Effector memory CD4-positive, alpha-beta T cell (primary cell): ENCODE measurements around the gene KIAA1217.

Source experiments
- DNase-seq, 3 donors: peaks; one replicate each; pipeline ENCODE4 v3.0.0-alpha.2; 2020
- H3K27ac ChIP-seq: 2 replicates; pipeline ENCODE4 v1.7.0; 2013; ENCODE audit warnings: mild to moderate bottlenecking, low read length, moderate library complexity; ENCODE audit not compliant: insufficient read depth, poor library complexity, severe bottlenecking
- H3K27me3 ChIP-seq: replicated peaks from 2 replicates; pipeline ENCODE4 v1.7.0; 2013; ENCODE audit warnings: mild to moderate bottlenecking, low read length; ENCODE audit not compliant: insufficient read depth, control insufficient read depth, poor library complexity, severe bottlenecking
- H3K36me3 ChIP-seq: 2 replicates; pipeline ENCODE4 v1.7.0; 2013; ENCODE audit warnings: mild to moderate bottlenecking, low read length, moderate library complexity; ENCODE audit not compliant: control insufficient read depth, insufficient read depth
- H3K4me1 ChIP-seq: 2 replicates; pipeline ENCODE4 v1.7.0; 2013; ENCODE audit warnings: low read length, mild to moderate bottlenecking; ENCODE audit not compliant: control insufficient read depth, insufficient read depth, poor library complexity, severe bottlenecking
- H3K4me3 ChIP-seq: 2 replicates; pipeline ENCODE4 v1.7.0; 2013; ENCODE audit warnings: low read length, low read depth, mild to moderate bottlenecking; ENCODE audit not compliant: insufficient read depth, poor library complexity, severe bottlenecking
- H3K9me3 ChIP-seq: 2 replicates; pipeline ENCODE4 v1.7.0; 2013; ENCODE audit warnings: mild to moderate bottlenecking, low read length, moderate library complexity; ENCODE audit not compliant: control insufficient read depth

Gene KIAA1217

DNA sequence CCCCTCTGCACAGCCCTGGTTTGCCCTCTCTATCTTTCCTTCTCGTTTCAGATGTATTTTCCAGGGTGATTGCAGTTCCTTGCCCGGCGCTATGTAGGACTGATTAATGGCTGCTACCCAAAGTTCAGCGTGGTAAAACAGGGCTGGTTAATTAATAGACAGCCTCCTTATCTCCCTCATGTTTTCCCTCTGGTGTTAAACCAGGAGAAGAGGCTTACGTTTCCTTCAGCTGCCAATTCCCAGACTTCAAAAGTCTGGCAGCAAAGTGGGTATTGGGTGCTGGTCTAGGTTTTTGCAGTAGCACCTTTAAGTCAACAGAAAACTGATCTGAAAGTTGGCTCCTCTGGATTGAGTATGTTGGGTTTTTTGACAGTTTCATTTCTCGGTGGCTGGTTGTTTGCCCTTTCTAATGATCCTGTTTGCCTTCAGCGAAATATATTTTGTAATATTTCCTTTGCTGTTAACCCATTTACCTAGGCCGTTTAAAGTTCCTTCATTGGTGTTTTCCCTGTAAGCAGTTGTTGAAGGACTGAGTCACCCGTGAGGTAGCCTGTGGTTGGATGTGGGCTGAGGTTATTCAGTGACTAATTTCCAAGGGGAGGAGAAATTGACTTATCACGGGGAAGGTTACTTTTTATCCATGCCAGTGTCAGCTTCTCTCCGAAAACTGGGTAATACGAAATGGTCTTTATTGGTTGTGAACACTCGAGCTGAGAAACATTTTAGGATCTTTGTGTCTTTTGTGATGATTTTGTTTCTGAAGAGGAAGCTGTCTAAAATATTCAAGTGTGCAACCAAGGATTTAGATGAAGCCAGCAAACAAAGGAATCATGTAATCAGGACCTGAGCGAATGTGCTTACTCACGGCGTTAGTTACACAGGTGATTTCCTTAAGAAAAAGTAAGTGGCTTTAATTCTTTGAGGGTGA lies 257.2 kb downstream of the KIAA1217 start:
- no peak overlapping the region for H3K4me3 ChIP-seq
- no peak overlapping the region for H3K27ac ChIP-seq
- no peaks in the 10 kb centered on the region for H3K27me3 ChIP-seq
- no peaks in the 10 kb centered on the region for H3K4me1 ChIP-seq
- no peaks in the 10 kb centered on the region for H3K9me3 ChIP-seq
- H3K36me3 ChIP-seq = no peaks in the 10 kb centered on the region
- DNase-seq = peak in 2 of 3 donors; percentile 10 to 24

DNA sequence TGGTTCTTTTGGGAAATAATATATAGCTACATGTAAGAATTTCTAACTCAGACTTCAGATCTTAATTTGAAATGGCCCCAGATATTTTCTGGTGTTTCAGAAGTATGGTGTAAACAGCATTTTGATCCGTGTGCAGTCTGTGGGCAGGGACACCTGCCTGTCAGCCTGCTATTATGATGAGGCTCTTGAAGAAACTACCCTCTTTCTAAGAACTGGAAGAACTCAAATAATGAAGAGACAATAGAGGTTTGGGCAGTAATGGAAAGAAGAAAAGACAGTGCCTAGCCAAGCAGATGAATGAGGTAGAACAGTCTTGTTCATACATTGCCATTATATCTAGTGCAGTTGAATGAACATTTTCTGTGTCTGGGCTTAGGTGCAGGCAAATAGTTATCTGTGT lies 258.2 kb downstream of the KIAA1217 start:
- no peak for DNase-seq
- Histone ChIP-seq H3K27ac (no peak overlapping the region), H3K4me1 (no peaks in the 10 kb centered on the region), H3K36me3 (no peaks in the 10 kb centered on the region), H3K9me3 (no peaks in the 10 kb centered on the region), H3K4me3 (no peak overlapping the region), H3K27me3 (no peaks in the 10 kb centered on the region)

DNA sequence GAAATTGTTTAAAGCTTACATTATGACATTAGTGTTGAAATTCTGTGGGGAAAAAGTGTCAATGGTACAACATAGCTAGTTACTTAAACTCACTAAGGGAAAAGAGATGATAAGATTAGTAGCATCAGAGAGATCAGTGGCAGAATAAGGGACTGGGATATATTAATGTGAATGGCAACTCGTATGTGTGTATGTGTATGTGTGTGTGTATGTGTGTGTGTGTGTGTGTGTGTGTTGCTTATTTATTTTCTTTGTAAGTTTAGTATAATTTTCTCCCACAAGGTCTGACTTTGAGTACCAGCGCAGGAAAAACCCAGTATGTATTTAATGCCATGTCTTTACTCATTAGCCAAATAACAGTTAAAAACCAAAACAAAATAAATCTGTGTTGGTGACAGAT lies 258.7 kb downstream of the KIAA1217 start:
- DNase-seq = no peak
- Histone ChIP-seq H3K4me1 (no peaks in the 10 kb centered on the region), H3K4me3 (no peak overlapping the region), H3K9me3 (no peaks in the 10 kb centered on the region), H3K27me3 (no peaks in the 10 kb centered on the region), H3K27ac (no peak overlapping the region), H3K36me3 (no peaks in the 10 kb centered on the region)

DNA sequence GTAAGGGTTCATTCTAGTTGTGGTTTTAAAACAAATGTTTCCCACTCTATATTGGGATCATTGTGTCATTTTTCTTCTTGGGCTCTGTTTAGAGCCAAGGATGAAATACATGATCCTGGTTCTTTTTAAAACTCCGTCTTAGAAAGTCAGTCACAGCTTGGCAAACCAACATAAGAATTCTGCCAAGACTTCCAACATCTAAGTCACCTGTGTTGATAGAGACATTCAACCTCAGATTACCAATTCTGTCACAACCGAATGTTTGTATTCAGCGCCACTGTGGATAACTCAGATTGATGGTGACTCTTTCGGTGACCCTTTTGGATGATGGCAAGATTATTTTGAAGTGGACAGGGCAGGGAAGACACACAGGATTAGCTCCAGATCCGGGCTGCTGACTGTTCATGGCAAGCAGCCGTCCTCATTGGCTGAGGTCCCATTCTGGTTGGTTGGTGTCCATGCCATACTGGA lies 259.4 kb downstream of the KIAA1217 start:
- H3K36me3 ChIP-seq = no peaks in the 10 kb centered on the region
- no peak overlapping the region for H3K4me3 ChIP-seq
- H3K27me3 ChIP-seq = no peaks in the 10 kb centered on the region
- H3K27ac ChIP-seq = no peak overlapping the region
- DNase-seq = no peak
- no peaks in the 10 kb centered on the region for H3K9me3 ChIP-seq
- H3K4me1 ChIP-seq = no peaks in the 10 kb centered on the region

DNA sequence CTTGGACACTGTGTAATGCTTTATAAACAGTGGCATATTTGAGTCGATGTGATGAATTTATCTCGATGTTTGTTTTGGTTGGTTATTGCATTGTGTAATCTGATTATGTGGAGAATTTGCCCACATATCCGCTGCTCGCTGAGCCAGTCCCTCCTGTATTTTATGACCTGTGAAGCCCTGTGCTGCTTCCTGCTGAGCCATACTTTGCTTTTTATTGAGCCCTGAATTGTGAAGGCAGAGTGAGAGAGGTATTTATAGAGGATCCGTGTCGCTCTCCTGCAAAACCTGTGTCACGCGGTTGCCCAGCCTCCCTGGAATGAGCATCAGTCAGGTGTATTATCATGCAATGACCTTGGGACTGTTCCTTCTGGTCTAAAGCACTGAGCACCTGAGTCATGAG lies 261.1 kb downstream of the KIAA1217 start:
- DNase-seq = no peak
- Histone ChIP-seq H3K4me3 (no peak overlapping the region), H3K4me1 (no peaks in the 10 kb centered on the region), H3K27me3 (no peaks in the 10 kb centered on the region), H3K27ac (no peak overlapping the region), H3K36me3 (no peaks in the 10 kb centered on the region), H3K9me3 (no peaks in the 10 kb centered on the region)

DNA sequence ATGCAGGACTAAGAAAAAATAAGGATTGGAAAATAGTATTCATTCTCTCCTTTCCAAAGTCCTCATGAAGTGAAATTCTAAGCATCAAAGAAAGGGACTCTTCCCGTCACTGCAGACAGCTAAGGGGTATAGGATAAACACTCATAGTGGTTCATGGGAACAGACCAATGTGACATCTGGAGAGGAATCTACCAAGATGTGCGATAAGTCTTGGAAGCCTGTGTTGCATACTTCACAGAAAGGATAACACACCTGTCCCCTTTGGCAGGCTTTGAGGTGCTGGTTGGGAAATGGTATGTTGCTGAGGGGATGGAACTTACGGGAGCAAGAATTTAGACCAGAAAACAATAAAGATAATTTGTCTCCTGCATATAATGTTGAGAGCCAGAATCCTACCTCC lies 266.7 kb downstream of the KIAA1217 start:
- Histone ChIP-seq H3K4me1 (no peaks in the 10 kb centered on the region), H3K9me3 (no peaks in the 10 kb centered on the region), H3K4me3 (no peak overlapping the region), H3K36me3 (no peaks in the 10 kb centered on the region), H3K27me3 (no peaks in the 10 kb centered on the region), H3K27ac (no peak overlapping the region)
- DNase-seq = no peak

DNA sequence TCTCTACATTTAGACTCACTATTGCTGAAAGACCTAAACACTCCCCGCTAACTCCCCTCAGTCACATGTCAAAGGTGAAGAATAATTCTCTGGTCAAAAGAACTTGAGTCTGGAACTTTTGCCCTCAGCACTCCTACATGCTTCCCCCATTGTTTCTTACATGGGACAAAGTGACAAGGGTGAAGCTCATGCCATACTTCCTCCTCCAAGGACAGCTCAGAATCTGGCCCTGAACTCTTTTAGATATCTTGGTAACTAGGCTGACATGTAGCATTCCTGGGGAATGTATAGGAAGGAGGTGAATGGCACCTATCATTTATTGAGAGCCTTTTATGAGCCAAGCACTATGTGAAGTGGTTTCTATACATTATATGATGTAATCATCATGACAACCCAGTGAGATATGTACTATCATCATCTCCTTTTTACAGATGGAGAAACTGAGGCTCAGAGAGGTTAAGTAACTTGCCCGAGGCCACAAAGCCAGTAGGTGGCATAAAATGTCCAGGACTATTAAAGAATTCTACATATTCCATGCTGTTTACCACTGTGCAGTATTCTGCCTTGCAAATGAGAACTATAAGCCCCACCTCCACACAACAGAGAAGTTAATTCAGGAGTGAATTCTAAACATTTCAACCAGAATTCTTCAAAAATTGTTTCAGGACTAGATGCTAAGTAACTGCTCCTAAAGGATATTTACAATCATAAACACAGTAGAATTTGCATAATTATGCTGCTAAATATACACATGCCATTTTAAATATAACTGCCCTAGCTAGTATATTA lies 268.2 kb downstream of the KIAA1217 start:
- no peak for DNase-seq
- Histone ChIP-seq H3K27me3 (no peaks in the 10 kb centered on the region), H3K9me3 (no peaks in the 10 kb centered on the region), H3K36me3 (no peaks in the 10 kb centered on the region), H3K27ac (no peak overlapping the region), H3K4me1 (no peaks in the 10 kb centered on the region), H3K4me3 (no peak overlapping the region)

DNA sequence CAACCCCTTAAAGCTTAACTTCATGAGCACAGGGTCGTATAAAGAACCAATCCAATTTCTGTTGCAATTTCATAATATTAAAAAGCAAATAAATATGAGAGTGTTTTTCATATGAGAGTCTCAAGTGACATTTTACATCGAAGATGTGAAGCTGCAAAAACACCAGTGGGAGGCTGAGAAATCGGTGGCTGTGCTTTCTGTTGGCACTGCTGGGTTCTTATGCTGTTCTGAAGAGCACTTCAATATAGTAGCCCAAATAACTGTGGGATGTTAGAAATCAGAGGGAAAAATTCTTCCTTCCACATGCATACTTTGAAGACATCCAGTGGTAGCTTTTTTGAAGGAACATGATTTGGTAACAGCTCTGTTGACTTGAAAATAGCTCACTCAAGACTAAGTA lies 269.0 kb downstream of the KIAA1217 start:
- Histone ChIP-seq H3K9me3 (no peaks in the 10 kb centered on the region), H3K36me3 (no peaks in the 10 kb centered on the region), H3K4me1 (no peaks in the 10 kb centered on the region), H3K4me3 (no peak overlapping the region), H3K27ac (no peak overlapping the region), H3K27me3 (no peaks in the 10 kb centered on the region)
- DNase-seq = no peak

DNA sequence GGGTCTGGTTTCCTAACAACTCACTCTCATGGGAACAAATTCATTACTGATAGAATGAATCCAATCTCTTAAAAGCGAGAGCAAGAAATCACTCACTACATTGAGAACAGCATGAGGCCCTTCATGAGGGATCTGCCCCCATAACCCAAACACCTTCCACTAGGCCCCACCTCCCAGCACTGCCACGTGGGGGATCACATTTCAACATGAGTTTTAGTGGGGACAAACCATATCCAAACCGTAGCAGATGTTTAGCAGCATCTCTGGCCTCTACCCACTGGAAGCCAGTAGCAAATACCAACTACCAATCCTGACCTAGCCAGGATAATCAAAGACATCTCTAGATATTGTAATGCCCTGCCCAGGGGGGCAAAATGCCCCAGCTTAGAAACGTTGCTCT lies 270.9 kb downstream of the KIAA1217 start:
- Histone ChIP-seq H3K27ac (no peak overlapping the region), H3K36me3 (no peaks in the 10 kb centered on the region), H3K4me1 (no peaks in the 10 kb centered on the region), H3K27me3 (no peaks in the 10 kb centered on the region), H3K4me3 (no peak overlapping the region), H3K9me3 (no peaks in the 10 kb centered on the region)
- DNase-seq = no peak

DNA sequence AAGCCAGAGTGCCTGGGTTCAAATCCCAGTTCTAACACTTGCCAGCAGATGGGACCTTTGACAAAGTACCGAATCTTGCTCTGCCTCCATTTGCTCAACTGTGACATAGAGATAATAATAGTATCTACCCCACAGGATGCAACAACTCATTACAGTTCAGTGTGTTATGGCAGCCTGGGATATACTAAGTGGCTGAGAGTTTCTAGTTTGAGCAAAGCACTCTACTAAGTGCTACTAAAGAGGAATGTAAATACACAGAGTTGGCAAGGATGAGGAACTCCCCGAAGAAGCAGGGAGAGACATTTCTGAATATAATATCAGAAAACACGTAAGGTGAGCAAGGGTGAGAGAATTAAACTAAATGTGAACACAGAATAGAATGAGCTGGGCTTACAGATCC lies 271.5 kb downstream of the KIAA1217 start:
- H3K27ac ChIP-seq = no peak overlapping the region
- H3K27me3 ChIP-seq = no peaks in the 10 kb centered on the region
- DNase-seq = no peak
- no peaks in the 10 kb centered on the region for H3K4me1 ChIP-seq
- no peaks in the 10 kb centered on the region for H3K9me3 ChIP-seq
- no peak overlapping the region for H3K4me3 ChIP-seq
- no peaks in the 10 kb centered on the region for H3K36me3 ChIP-seq
